K562 (cell line): Measurements from ENCODE around the gene PRKAG2. TPM values are rescaled to one million over a fixed set of nuclear protein-coding genes. Genes with fewer than 3 reads are reported as not detected.

Experiments used
- ATAC-seq: fragments of 200-7000 bp; cut with Tn5 transposase; 3 replicates; pipeline ENCODE4 v1.9.1; 2020; ENCODE audit warnings: moderate library complexity
- BruUV-seq: library from RNA; stranded (reverse); fragments of 400-500 nt; replicated peaks from 2 replicates; lab custom pipeline; 2021; lab: Mats Ljungman, UMichigan
- CTCF ChIA-PET: fragments of 300-600 bp; formaldehyde crosslinking; extraction: SDS; loops from one replicate; lab custom pipeline; 2021; ENCODE audit warnings: low intra/inter-chr PET ratio; lab: Yijun Ruan, JAX
- POLR2A ChIA-PET: fragments of 300-600, 350-650 bp; sonication (Branson Sonifier 250); formaldehyde crosslinking; extraction: SDS; loops from one replicate; lab custom pipeline; 2021; ENCODE audit warnings: antibody characterized with exemption, inconsistent platforms; lab: Yijun Ruan, JAX
- DNase-seq, 4 experiments: peaks; one replicate each; pipeline versions ENCODE4 v3.0.0 to v3.0.0-alpha.2; 2011 to 2018; ENCODE audit warnings: low spot score in 3 of 4, mixed read lengths in 3 of 4; ENCODE audit errors: extremely low read depth in 1 of 4
- FAIRE-seq: peaks from 2 replicates; lab custom pipeline; 2011; peaks lifted over from hg19 to GRCh38; lab: Jason Lieb, UNC
- H2AFZ ChIP-seq: 2 replicates; pipeline ENCODE4 v1.6.0; 2011; ENCODE audit warnings: low read depth, low read length, control low read depth, inconsistent platforms
- H3K27ac ChIP-seq: fragments of 200-600 bp; 3 replicates; pipeline ENCODE4 v1.8.0; 2011; ENCODE audit warnings: low read depth, mild to moderate bottlenecking, control low read depth, inconsistent platforms, low read length, moderate library complexity, mixed read lengths; ENCODE audit errors: extremely low read depth
- H3K27me3 ChIP-seq, 2 experiments: fragments of 300-600 bp in 1 of 2; 2 replicates in 1 of 2; 3 replicates in 1 of 2; pipeline versions ENCODE4 v1.6.0 to v1.8.0; 2011; ENCODE audit warnings: inconsistent platforms in 2 of 2, low read length in 2 of 2, mild to moderate bottlenecking in 1 of 2, mixed read lengths in 1 of 2, moderate library complexity in 1 of 2; ENCODE audit not compliant: control insufficient read depth in 2 of 2, insufficient read depth in 2 of 2
- H3K36me3 ChIP-seq: fragments of 300-600 bp; 3 replicates; pipeline ENCODE4 v1.8.0; 2011; ENCODE audit warnings: mild to moderate bottlenecking, low read length, inconsistent platforms; ENCODE audit not compliant: control insufficient read depth, insufficient read depth
- H3K4me1 ChIP-seq, 2 experiments: fragments of 200-600 bp in 1 of 2; replicated peaks in 1 of 2; 2 replicates in 1 of 2; 3 replicates in 1 of 2; pipeline versions ENCODE4 v1.5.1 to v1.8.0; 2011; ENCODE audit warnings: inconsistent platforms in 2 of 2, low read length in 2 of 2, mild to moderate bottlenecking in 1 of 2, mixed read lengths in 1 of 2, moderate library complexity in 1 of 2; ENCODE audit not compliant: control insufficient read depth in 2 of 2, insufficient read depth in 2 of 2
- H3K4me2 ChIP-seq: 2 replicates; pipeline ENCODE4 v1.6.1; 2011; ENCODE audit warnings: low read length, control low read depth, inconsistent platforms, mixed read lengths; ENCODE audit not compliant: insufficient read depth
- H3K4me3 ChIP-seq: fragments of 200-600 bp; sonication (generic), shearing (Covaris generic); 2 replicates; pipeline ENCODE4 v1.5.1; 2016; ENCODE audit warnings: control low read depth, inconsistent platforms
- H3K79me2 ChIP-seq: fragments of 200-600 bp; 3 replicates; pipeline ENCODE4 v1.8.0; 2011; ENCODE audit warnings: low read length, inconsistent platforms; ENCODE audit not compliant: control insufficient read depth, insufficient read depth
- H3K9ac ChIP-seq, 2 experiments: 2 replicates each; pipeline versions ENCODE4 v1.6.0 to v1.6.1; 2011; ENCODE audit warnings: low read depth in 2 of 2, low read length in 2 of 2, control low read depth in 1 of 2, inconsistent platforms in 1 of 2, mild to moderate bottlenecking in 1 of 2, mixed read lengths in 1 of 2; ENCODE audit not compliant: insufficient read depth in 1 of 2
- H3K9me1 ChIP-seq: one replicate; pipeline ENCODE4 v1.6.0; 2011; ENCODE audit warnings: inconsistent platforms, mild to moderate bottlenecking, low read length, moderate library complexity; ENCODE audit not compliant: control insufficient read depth, insufficient read depth
- H3K9me3 ChIP-seq: replicated peaks from 2 replicates; pipeline ENCODE4 v1.5.1; 2011; ENCODE audit warnings: low read depth, low read length, inconsistent platforms; ENCODE audit not compliant: control insufficient read depth, insufficient read depth
- H4K20me1 ChIP-seq: replicated peaks from 2 replicates; pipeline ENCODE4 v1.6.1; 2011; ENCODE audit warnings: low read length, inconsistent platforms, mixed read lengths; ENCODE audit not compliant: control insufficient read depth, insufficient read depth
- ARID1B ChIP-seq: fragments of 450-650 bp; IDR thresholded peaks from 2 replicates; pipeline ENCODE4 v1.6.1; 2016; ENCODE audit warnings: antibody characterized with exemption, mild to moderate bottlenecking, inconsistent platforms
- DIDO1 ChIP-seq: fragments of 450-650 bp; IDR thresholded peaks from 2 replicates; pipeline ENCODE4 v1.6.1; 2016; ENCODE audit warnings: low read depth, missing biosample characterization, missing genetic modification characterization
- DNMT1 ChIP-seq: fragments of 450-650 bp; IDR thresholded peaks from 2 replicates; pipeline ENCODE4 v1.6.1; 2016; ENCODE audit warnings: antibody characterized with exemption, mild to moderate bottlenecking
- HMBOX1 ChIP-seq: sonication (generic); IDR thresholded peaks from 2 replicates; pipeline ENCODE4 v1.6.1; 2016
- KHSRP ChIP-seq: fragments of 450-650 bp; IDR thresholded peaks from 2 replicates; pipeline ENCODE4 v1.6.1; 2017
- KLF10 ChIP-seq: fragments of 250-450 bp; sonication (Bioruptor Pico); IDR thresholded peaks from 2 replicates; pipeline ENCODE4 v1.6.1; 2021; ENCODE audit warnings: matching md5 sums
- NR2C2 ChIP-seq, 2 experiments: fragments of 200-800 bp in 1 of 2; sonication (Bioruptor generic) in 1 of 2; sonication (generic) in 1 of 2; formaldehyde crosslinking in 1 of 2; IDR thresholded peaks; 2 replicates each; pipeline versions ENCODE4 v1.6.1 to v1.8.0; 2016 to 2022; ENCODE audit warnings: mild to moderate bottlenecking in 1 of 2, missing compliant biosample characterization in 1 of 2, missing genetic modification characterization in 1 of 2, missing genetic modification reagents in 1 of 2
- POU5F1 ChIP-seq: fragments of 150-350 bp; IDR thresholded peaks from 2 replicates; pipeline ENCODE4 v1.6.1; 2014; ENCODE audit warnings: borderline replicate concordance, low read length, low read depth, mild to moderate bottlenecking; ENCODE audit not compliant: partially characterized antibody
- RB1 ChIP-seq: fragments of 450-650 bp; IDR thresholded peaks from 2 replicates; pipeline ENCODE4 v1.6.1; 2017; ENCODE audit warnings: low read depth, mild to moderate bottlenecking
- RBM34 ChIP-seq: fragments of 200-400 bp; formaldehyde crosslinking; IDR thresholded peaks from 2 replicates; pipeline ENCODE4 v1.6.1; 2018; ENCODE audit warnings: low read length, borderline replicate concordance; ENCODE audit not compliant: insufficient read depth
- RERE ChIP-seq: sonication (generic); formaldehyde crosslinking; IDR thresholded peaks from 2 replicates; pipeline ENCODE4 v1.8.0; 2023; ENCODE audit warnings: missing genetic modification reagents, mild to moderate bottlenecking, borderline replicate concordance
- U2AF2 ChIP-seq: fragments of 200-400 bp; formaldehyde crosslinking; optimal IDR thresholded peaks from 2 replicates; pipeline ENCODE3; 2017; ENCODE audit warnings: low read depth, mild to moderate bottlenecking, low read length
- ZBTB12 ChIP-seq: fragments of 250-450 bp; sonication (Bioruptor Pico); IDR thresholded peaks from 2 replicates; pipeline ENCODE4 v1.4.0; 2020
- ZNF586 ChIP-seq: fragments of 450-650 bp; formaldehyde crosslinking; conservative IDR thresholded peaks from 2 replicates; pipeline ENCODE4 v1.4.0; 2020; ENCODE audit warnings: mild to moderate bottlenecking, moderate library complexity
- WGBS: fragments of 100-300 bp; shearing (Covaris generic); methylation state at CpG from one replicate; pipeline ENCODE4 v1.1.6; 2016; ENCODE audit warnings: low coverage, mixed read lengths; ENCODE audit not compliant: insufficient coverage; ENCODE audit errors: missing lambda C conversion rate; 5-methylcytosine and 5-hydroxymethylcytosine counted together
- in situ Hi-C: fragments of 300-500 bp; cut with MboI; formaldehyde crosslinking; loops from 4 replicates; pipeline ENCODE4 v1.15.0; 2018; ENCODE audit warnings: inconsistent platforms, mixed read lengths
- intact Hi-C: fragments of 100-400 bp; cut with micrococcal nuclease; formaldehyde crosslinking; loops from 2 replicates; pipeline ENCODE4 v1.14.2; 2022
- polyA plus RNA-seq, 8 experiments: library from polyadenylated mRNA; depleted of rRNA in 4 of 8; stranded (reverse) in 5 of 8; unstranded in 3 of 8; fragments of >200 nt; fragmentation: Nextera tagmentation in 2 of 8; fragmentation: Illumina TruSeq in 1 of 8; extraction: Ambion mirVana in 2 of 8; extraction: Trizol in 1 of 8; gene quantifications; 2 replicates each; pipeline versions ENCODE4 v1.2.1 to v1.2.3, GENCODE V29; 2011 to 2014; ENCODE audit warnings: inconsistent platforms in 1 of 8, missing spikeins in 1 of 8
- total RNA-seq, 7 experiments: library from RNA; depleted of rRNA in 6 of 7; stranded (reverse); fragments of >200 nt in 6 of 7; fragmentation: Illumina TruSeq in 2 of 7; extraction: Trizol in 2 of 7; gene quantifications; 2 replicates each; pipeline versions ENCODE4 v1.2.1 to v1.2.3, GENCODE V29; 2011 to 2021; ENCODE audit warnings: low replicate concordance in 1 of 7

Gene PRKAG2
- total and polyA plus RNA-seq, 9 of the 15 experiments (the other 6 are each of a cell fraction or from before 2014, with no cell fraction given), result 0.99 to 5.6 (median 3.3) TPM

GRCh38 chr7:151519765-151520418, 357.0 kb downstream of the PRKAG2 start, which contains the start of gene RHEB:
RHEB (minus strand) TSS chr7:151519895; CDS start chr7:151519511, 384 bp downstream.
- Histone ChIP-seq H3K79me2 (peaks cover 44% of the 10 kb centered on the region), H3K9ac (peak within 1 kb of the TSS; percentile 94), H2AFZ (peak within 1 kb of the TSS; percentile 91), H3K4me1 (peaks cover 25 to 28% of the 10 kb centered on the region in 2 experiments; a peak in 4 of 5 replicates), H3K27ac (peak within 1 kb of the TSS; percentile 89), H3K4me2 (peak within 1 kb of the TSS; percentile 97), H3K27me3 (peaks cover 3 to 4% of the 10 kb centered on the region in 2 experiments; a peak in 2 of 5 replicates), H3K36me3 (peaks cover 15% of the 10 kb centered on the region; the same call in 2 of the 3 replicates), H3K9me3 (peaks cover 5% of the 10 kb centered on the region), H4K20me1 (peaks cover 37% of the 10 kb centered on the region), H3K4me3 (peak within 1 kb of the TSS; percentile 69), H3K9me1 (no peaks in the 10 kb centered on the region)
- BruUV-seq, result no TSS peak
- DNase-seq (peak; percentile 97 to 100 (median 98)), FAIRE-seq (peak; percentile 95), ATAC-seq (peak; percentile 92)
- ChIA-PET CTCF (no interaction called here), POLR2A (interaction anchor here (0.9 to 5.5 kb wide), 7 partner anchors 8 to 48 kb away, joined by 3 to 71 read pairs (median 3); no protein-coding TSS in a partner anchor)
- intact Hi-C loops (loop anchor here (5.0 kb wide), 1 partner anchor 112 kb away; no protein-coding TSS in a partner anchor), in situ Hi-C loops (no loop called here)
- 4% methylated on average over 47 of the region's 66 CpGs for WGBS
- TF ChIP-seq ARID1B, result no peak; the same call in 1 of the 2 replicates
- no peak for TF ChIP-seq RERE
- no peak for TF ChIP-seq POU5F1
- no peak for TF ChIP-seq U2AF2
- TF ChIP-seq RB1, result no peak; the same call in none of the 2 replicates
- TF ChIP-seq KLF10 (CRISPR knock-in tag), result no peak
- peak; percentile 90 for TF ChIP-seq ZBTB12
- TF ChIP-seq HMBOX1, result no peak
- TF ChIP-seq RBM34, result no peak
- TF ChIP-seq DIDO1, result no peak; the same call in 1 of the 2 replicates
- TF ChIP-seq KHSRP, result peak; percentile 67
- TF ChIP-seq DNMT1, result no peak
- TF ChIP-seq NR2C2 (CRISPR knock-in tag; IDR thresholded peaks at IDR 0.05), result no peak
- peak; percentile 70; the same call in 1 of the 2 replicates for TF ChIP-seq NR2C2 (tag; IDR thresholded peaks at IDR 0.05)
- TF ChIP-seq ZNF586 (CRISPR knock-in tag), result no peak
